ENCODE measurements around the gene MGAT4A. TPM values are rescaled to one million over a fixed set of nuclear protein-coding genes. Genes with fewer than 3 reads are reported as not detected.

The MGAT4A gene
- total RNA-seq, 1 donor from 2014 or later: 15.7 TPM

DNA sequence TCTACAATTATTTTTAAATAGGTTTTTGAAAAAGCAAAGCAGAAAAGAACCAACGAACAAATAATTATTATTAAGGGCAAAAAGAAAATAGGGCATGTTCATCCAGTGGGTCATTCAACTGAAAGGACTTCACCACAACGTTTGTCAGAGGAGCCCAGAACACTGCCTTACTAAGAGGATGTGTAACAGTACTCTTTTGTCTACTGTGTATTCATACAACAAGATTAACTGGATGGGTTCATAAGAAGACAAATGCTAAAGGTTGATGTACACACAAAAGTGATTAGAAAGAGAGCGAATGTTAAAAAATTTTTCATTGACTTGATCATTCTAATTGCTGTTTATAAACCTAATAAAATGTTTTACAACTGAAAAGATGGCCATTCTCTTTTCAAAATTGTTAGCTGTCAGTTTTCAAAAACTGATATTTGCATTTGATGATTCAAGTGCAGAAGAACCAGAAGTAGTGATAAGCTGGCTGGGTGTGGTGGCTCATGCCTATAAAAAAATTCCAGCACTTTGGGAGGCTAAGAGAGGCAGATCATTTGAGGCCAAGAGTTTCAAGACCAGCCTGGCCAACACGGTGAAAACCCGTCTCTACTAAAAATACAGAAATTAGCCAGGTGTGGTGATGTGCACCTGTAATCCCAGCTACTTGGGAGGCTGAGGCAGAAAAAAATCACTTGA is 33.1 kb downstream of the MGAT4A start:
- Mint-ChIP-seq H3K27me3 (no peaks in the 10 kb centered on the region), H3K9me3 (no peaks in the 10 kb centered on the region), H3K4me1 (peaks cover 26% of the 10 kb centered on the region), H3K27ac (no peak overlapping the region), H3K4me3 (no peak overlapping the region), H3K36me3 (ENCODE audit: low read depth) (peaks cover 2% of the 10 kb centered on the region)
- POLR2A ChIA-PET: no interaction called here
- intact Hi-C loops (cut with micrococcal nuclease): no loop called here
- CTCF ChIA-PET: no interaction called here
- TF ChIP-seq, protein P1, sequence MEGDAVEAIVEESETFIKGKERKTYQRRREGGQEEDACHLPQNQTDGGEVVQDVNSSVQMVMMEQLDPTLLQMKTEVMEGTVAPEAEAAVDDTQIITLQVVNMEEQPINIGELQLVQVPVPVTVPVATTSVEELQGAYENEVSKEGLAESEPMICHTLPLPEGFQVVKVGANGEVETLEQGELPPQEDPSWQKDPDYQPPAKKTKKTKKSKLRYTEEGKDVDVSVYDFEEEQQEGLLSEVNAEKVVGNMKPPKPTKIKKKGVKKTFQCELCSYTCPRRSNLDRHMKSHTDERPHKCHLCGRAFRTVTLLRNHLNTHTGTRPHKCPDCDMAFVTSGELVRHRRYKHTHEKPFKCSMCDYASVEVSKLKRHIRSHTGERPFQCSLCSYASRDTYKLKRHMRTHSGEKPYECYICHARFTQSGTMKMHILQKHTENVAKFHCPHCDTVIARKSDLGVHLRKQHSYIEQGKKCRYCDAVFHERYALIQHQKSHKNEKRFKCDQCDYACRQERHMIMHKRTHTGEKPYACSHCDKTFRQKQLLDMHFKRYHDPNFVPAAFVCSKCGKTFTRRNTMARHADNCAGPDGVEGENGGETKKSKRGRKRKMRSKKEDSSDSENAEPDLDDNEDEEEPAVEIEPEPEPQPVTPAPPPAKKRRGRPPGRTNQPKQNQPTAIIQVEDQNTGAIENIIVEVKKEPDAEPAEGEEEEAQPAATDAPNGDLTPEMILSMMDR (IDR thresholded peaks at IDR 0.05): no peak
- no peak for ATAC-seq (ENCODE audit: low read depth)
- DNase-seq: no peak

DNA sequence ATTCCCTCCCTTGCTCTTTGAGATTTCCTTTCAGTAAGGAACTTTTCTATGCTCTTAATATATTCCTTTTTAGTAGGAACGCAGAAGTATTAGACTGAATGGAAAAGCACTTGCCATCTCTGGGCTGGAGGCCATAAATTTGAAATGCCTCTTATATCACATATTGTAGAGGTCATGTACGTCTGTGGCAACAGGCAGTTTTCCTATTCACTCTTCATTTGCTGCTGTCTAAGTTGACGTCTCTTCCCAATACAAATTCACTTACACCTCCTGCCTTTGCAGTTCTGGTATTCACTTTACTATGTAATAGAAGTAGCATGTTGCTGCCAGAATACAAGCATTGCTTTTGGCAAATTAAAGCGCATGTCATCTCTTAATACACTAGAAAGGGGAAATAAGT is 34.7 kb downstream of the MGAT4A start:
- Mint-ChIP-seq H3K9me3 (no peaks in the 10 kb centered on the region), H3K27ac (no peak overlapping the region), H3K27me3 (no peaks in the 10 kb centered on the region), H3K36me3 (ENCODE audit: low read depth) (peaks cover 2% of the 10 kb centered on the region), H3K4me3 (no peak overlapping the region), H3K4me1 (peaks cover 19% of the 10 kb centered on the region)
- ChIA-PET POLR2A (no interaction called here), CTCF (no interaction called here)
- TF ChIP-seq, protein P1 (IDR thresholded peaks at IDR 0.05): no peak
- DNase-seq: no peak
- ATAC-seq (ENCODE audit: low read depth): no peak
- intact Hi-C loops (cut with micrococcal nuclease): no loop called here

DNA sequence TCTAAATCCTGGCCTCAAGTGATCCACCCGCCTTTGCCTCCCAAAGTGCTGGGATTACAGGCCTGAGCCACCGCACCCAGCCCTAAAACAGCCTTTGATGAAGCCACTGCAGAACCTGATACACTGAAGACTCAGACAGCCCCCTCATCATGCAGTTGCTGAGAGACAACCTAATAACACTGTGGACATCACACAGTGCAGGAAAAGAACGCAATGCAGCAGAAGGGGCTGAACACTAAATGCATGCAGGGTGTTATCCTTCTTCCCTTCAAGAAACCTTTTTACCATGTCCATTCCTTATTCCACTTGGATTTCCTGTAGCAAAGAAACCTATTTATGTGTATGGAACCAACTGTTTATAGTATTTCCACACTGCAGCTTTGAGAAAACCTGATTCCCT is 35.7 kb downstream of the MGAT4A start:
- no peaks in the 10 kb centered on the region for H3K9me3 Mint-ChIP-seq
- ChIA-PET CTCF (no interaction called here), POLR2A (interaction anchor here (0.6 kb wide), 1 partner anchor 36 kb away, joined by 3 read pairs; the partner anchor contains the start of gene MGAT4A)
- H3K27me3 Mint-ChIP-seq: no peaks in the 10 kb centered on the region
- TF ChIP-seq, protein P1 (IDR thresholded peaks at IDR 0.05): no peak
- ATAC-seq (ENCODE audit: low read depth): no peak
- H3K4me1 Mint-ChIP-seq: peaks cover 19% of the 10 kb centered on the region
- H3K36me3 Mint-ChIP-seq (ENCODE audit: low read depth): peaks cover 2% of the 10 kb centered on the region
- no peak for DNase-seq
- H3K4me3 Mint-ChIP-seq: no peak overlapping the region
- intact Hi-C loops (cut with micrococcal nuclease): no loop called here
- no peak overlapping the region for H3K27ac Mint-ChIP-seq

DNA sequence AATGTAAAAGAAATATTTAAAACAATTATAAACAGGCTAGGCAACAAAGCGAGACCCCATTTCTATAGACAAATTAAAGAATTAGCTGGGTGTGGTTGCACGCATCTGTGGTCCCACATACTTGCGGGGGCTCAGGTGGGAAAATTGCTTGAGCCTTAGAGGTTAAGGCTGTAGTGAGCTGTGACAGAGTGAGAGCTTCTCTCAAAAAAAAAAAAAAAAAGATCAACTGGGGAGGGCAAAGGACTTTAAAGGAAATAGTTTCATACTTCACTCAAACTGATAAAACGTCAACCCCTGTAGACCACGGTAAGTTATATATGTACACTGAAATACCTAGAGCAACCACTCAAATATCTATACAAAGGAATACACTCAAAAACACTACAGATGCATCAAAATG is 37.5 kb downstream of the MGAT4A start:
- ChIA-PET POLR2A (interaction anchor here (0.6 kb wide), 2 partner anchors 15 to 465 kb away, joined by 3 read pairs; no protein-coding TSS in a partner anchor), CTCF (no interaction called here)
- intact Hi-C loops (cut with micrococcal nuclease): no loop called here
- peaks cover 2% of the 10 kb centered on the region for H3K36me3 Mint-ChIP-seq (ENCODE audit: low read depth)
- ATAC-seq (ENCODE audit: low read depth) (no peak), DNase-seq (no peak)
- H3K4me1 Mint-ChIP-seq: peaks cover 19% of the 10 kb centered on the region
- TF ChIP-seq, protein P1 (IDR thresholded peaks at IDR 0.05): no peak
- H3K9me3 Mint-ChIP-seq: no peaks in the 10 kb centered on the region
- no peak overlapping the region for H3K27ac Mint-ChIP-seq
- no peaks in the 10 kb centered on the region for H3K27me3 Mint-ChIP-seq
- H3K4me3 Mint-ChIP-seq: no peak overlapping the region

DNA sequence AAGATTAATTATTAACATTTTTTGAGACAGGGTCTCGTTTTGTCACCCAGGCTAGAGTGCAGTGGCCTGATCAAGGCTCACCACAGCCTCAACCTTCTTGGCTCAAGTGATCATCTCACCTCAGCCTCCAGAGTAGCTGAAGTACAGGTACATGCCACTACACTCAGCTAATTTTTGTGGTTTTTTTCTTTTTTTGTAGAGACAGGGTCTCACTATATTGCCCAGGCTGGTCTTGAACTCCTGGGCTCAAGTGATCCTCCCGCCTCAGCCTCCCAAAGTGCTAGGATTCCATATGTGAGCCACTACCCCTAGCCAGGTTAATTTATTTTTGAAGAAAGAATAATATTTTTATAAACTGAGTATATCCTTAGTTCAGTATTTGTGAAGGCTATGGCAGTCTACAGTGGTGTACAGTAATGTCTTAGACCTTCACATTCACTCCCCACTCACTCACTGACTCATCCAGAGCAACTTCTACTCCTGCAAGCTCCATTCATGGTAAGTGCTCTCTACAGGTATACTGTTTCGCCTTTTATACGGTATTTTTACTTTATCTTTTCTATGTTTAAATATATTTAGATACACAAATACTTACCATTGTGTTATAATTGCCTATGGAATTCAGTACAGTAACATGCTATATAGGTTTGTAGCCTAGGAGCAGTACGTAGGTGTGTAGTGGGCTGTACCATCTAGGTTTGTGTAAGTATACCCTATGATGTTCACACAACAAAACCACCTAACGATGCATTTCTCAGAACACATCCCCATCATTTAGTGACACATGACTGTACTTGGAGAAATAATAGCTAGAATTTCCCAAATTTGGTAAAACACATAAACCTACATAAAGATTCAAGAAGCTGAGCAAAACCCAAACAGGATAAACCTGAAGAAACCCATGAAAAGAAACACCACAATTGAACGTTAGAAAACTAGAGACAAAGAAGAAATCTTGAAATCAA is 38.6 kb downstream of the MGAT4A start:
- Mint-ChIP-seq H3K27ac (peak overlapping the region; percentile 6), H3K4me3 (no peak overlapping the region), H3K9me3 (no peaks in the 10 kb centered on the region), H3K36me3 (ENCODE audit: low read depth) (peaks cover 2% of the 10 kb centered on the region), H3K4me1 (peaks cover 19% of the 10 kb centered on the region), H3K27me3 (no peaks in the 10 kb centered on the region)
- ATAC-seq (ENCODE audit: low read depth) (no peak), DNase-seq (no peak)
- POLR2A ChIA-PET: interaction anchor here (1.1 kb wide), 1 partner anchor 20 kb away, joined by 7 read pairs; no protein-coding TSS in a partner anchor
- CTCF ChIA-PET: no interaction called here
- intact Hi-C loops (cut with micrococcal nuclease): no loop called here
- TF ChIP-seq, protein P1 (IDR thresholded peaks at IDR 0.05): no peak

All from activated B cell treated with CpG ODN at 0.5 μM for 24 hours (primary cell).